Activated CD4-positive, alpha-beta T cell treated with anti-CD3 and anti-CD28 coated beads, Interleukin-2, amount 10 ng/mL, durations not matched to agents 7 days and 5 days (primary cell): Measurements from ENCODE around the gene TCP1. TPM values are rescaled to one million over a fixed set of nuclear protein-coding genes. Genes with fewer than 3 reads are reported as not detected.
"Not testable (repeated sequence)": the region's sequence is repeated elsewhere in the genome, so short reads cannot be mapped to it uniquely, and the experiment has no call there.

Experiments
- CTCF ChIA-PET: fragments of 350-600 bp; sonication (Branson Sonifier 250); formaldehyde crosslinking; loops from one replicate; lab custom pipeline; 2021; ENCODE audit warnings: antibody characterized with exemption; lab: Charles Lee
- POLR2A ChIA-PET: fragments of 350-600 bp; sonication (Branson Sonifier 250); formaldehyde crosslinking; loops from one replicate; lab custom pipeline; 2021; ENCODE audit warnings: antibody characterized with exemption; lab: Charles Lee
- DNase-seq: peaks from one replicate; pipeline ENCODE4 v3.0.0-alpha.2; 2020
- H3K27ac Mint-ChIP-seq: one replicate; pipeline ENCODE4 v1.8.0; 2021; ENCODE audit warnings: mild to moderate bottlenecking, moderate library complexity, mixed read lengths
- H3K27me3 Mint-ChIP-seq: one replicate; pipeline ENCODE4 v1.8.0; 2021; ENCODE audit warnings: mixed read lengths
- H3K36me3 Mint-ChIP-seq: one replicate; pipeline ENCODE4 v1.8.0; 2021; ENCODE audit warnings: low read depth, mixed read lengths
- H3K4me1 Mint-ChIP-seq: one replicate; pipeline ENCODE4 v1.8.0; 2021; ENCODE audit warnings: mixed read lengths
- H3K4me3 Mint-ChIP-seq: one replicate; pipeline ENCODE4 v1.8.0; 2021; ENCODE audit warnings: mild to moderate bottlenecking, moderate library complexity, mixed read lengths
- H3K9me3 Mint-ChIP-seq: one replicate; pipeline ENCODE4 v1.8.0; 2021; ENCODE audit warnings: mixed read lengths
- total RNA-seq, 2 experiments: library from RNA; stranded (reverse); gene quantifications; one replicate each; pipeline ENCODE4 v1.2.3, GENCODE V29; 2021

The TCP1 gene
- total RNA-seq, 2 experiments from 2014 or later = 192 to 209 TPM

- CTCF ChIA-PET = no interaction called here
- Mint-ChIP-seq H3K27ac (no peak overlapping the region), H3K9me3 (no peaks in the 10 kb centered on the region), H3K4me1 (peaks cover 4% of the 10 kb centered on the region), H3K36me3 (peaks cover 2% of the 10 kb centered on the region), H3K27me3 (no peaks in the 10 kb centered on the region), H3K4me3 (no peak overlapping the region)
- POLR2A ChIA-PET = no interaction called here
- no peak for DNase-seq
Measured at GRCh38 chr6:159809149-159809548, 19.7 kb upstream of the TCP1 start.

GRCh38 chr6:159808647-159809046 is 19.2 kb upstream of the TCP1 start:
- DNase-seq = no peak
- no peak overlapping the region for H3K27ac Mint-ChIP-seq
- no peaks in the 10 kb centered on the region for H3K9me3 Mint-ChIP-seq
- peaks cover 4% of the 10 kb centered on the region for H3K4me1 Mint-ChIP-seq
- CTCF ChIA-PET = no interaction called here
- no peaks in the 10 kb centered on the region for H3K27me3 Mint-ChIP-seq
- peaks cover 2% of the 10 kb centered on the region for H3K36me3 Mint-ChIP-seq
- H3K4me3 Mint-ChIP-seq = no peak overlapping the region
- POLR2A ChIA-PET = no interaction called here

GRCh38 chr6:159807150-159807858 is 17.9 kb upstream of the TCP1 start:
- peaks cover 4% of the 10 kb centered on the region for H3K4me1 Mint-ChIP-seq
- CTCF ChIA-PET = interaction anchor here (1.0 to 1.4 kb wide), 2 partner anchors 11 to 194 kb away, joined by 3 read pairs; no protein-coding TSS in a partner anchor
- H3K27ac Mint-ChIP-seq = no peak overlapping the region
- H3K4me3 Mint-ChIP-seq = no peak overlapping the region
- POLR2A ChIA-PET = no interaction called here
- no peak for DNase-seq
- H3K27me3 Mint-ChIP-seq = no peaks in the 10 kb centered on the region
- H3K9me3 Mint-ChIP-seq = no peaks in the 10 kb centered on the region
- H3K36me3 Mint-ChIP-seq = peaks cover 2% of the 10 kb centered on the region

GRCh38 chr6:159806021-159806458 is 16.6 kb upstream of the TCP1 start:
- H3K36me3 Mint-ChIP-seq = no peaks in the 10 kb centered on the region
- no peak overlapping the region for H3K27ac Mint-ChIP-seq
- no peak for DNase-seq
- no peaks in the 10 kb centered on the region for H3K9me3 Mint-ChIP-seq
- POLR2A ChIA-PET = no interaction called here
- peaks cover 4% of the 10 kb centered on the region for H3K4me1 Mint-ChIP-seq
- no peaks in the 10 kb centered on the region for H3K27me3 Mint-ChIP-seq
- CTCF ChIA-PET = no interaction called here
- H3K4me3 Mint-ChIP-seq = no peak overlapping the region

- H3K27me3 Mint-ChIP-seq = no peaks in the 10 kb centered on the region
- ChIA-PET POLR2A (no interaction called here), CTCF (interaction anchor here (1.1 kb wide), 1 partner anchor 9 kb away, joined by 3 read pairs; no protein-coding TSS in a partner anchor)
- no peaks in the 10 kb centered on the region for H3K9me3 Mint-ChIP-seq
- H3K4me3 Mint-ChIP-seq = no peak overlapping the region
- no peaks in the 10 kb centered on the region for H3K36me3 Mint-ChIP-seq
- no peak overlapping the region for H3K27ac Mint-ChIP-seq
- DNase-seq = no peak
- H3K4me1 Mint-ChIP-seq = peaks cover 4% of the 10 kb centered on the region
Measured at GRCh38 chr6:159805440-159806020, 16.1 kb upstream of the TCP1 start.

- Mint-ChIP-seq H3K27me3 (no peaks in the 10 kb centered on the region), H3K36me3 (peaks cover 3% of the 10 kb centered on the region), H3K9me3 (no peaks in the 10 kb centered on the region), H3K4me1 (peaks cover 2% of the 10 kb centered on the region), H3K27ac (no peak overlapping the region), H3K4me3 (no peak overlapping the region)
- POLR2A ChIA-PET = no interaction called here
- CTCF ChIA-PET = no interaction called here
- DNase-seq = no peak
Measured at GRCh38 chr6:159804504-159804903, 15.1 kb upstream of the TCP1 start.

GRCh38 chr6:159801935-159802334 is 12.5 kb upstream of the TCP1 start:
- H3K4me3 Mint-ChIP-seq = no peak overlapping the region
- H3K27me3 Mint-ChIP-seq = no peaks in the 10 kb centered on the region
- no peak for DNase-seq
- ChIA-PET CTCF (interaction anchor here (0.6 to 1.3 kb wide), 3 partner anchors 9 to 1454 kb away, joined by 3 read pairs; partner anchors contain the start of gene TCP1), POLR2A (no interaction called here)
- H3K27ac Mint-ChIP-seq = no peak overlapping the region
- H3K36me3 Mint-ChIP-seq = peaks cover 26% of the 10 kb centered on the region
- H3K9me3 Mint-ChIP-seq = no peaks in the 10 kb centered on the region
- no peaks in the 10 kb centered on the region for H3K4me1 Mint-ChIP-seq

- no peak within 1 kb of the TSS for H3K27ac Mint-ChIP-seq
- no peaks in the 10 kb centered on the region for H3K27me3 Mint-ChIP-seq
- DNase-seq = no peak
- H3K4me3 Mint-ChIP-seq = no peak within 1 kb of the TSS
- peaks cover 32% of the 10 kb centered on the region for H3K36me3 Mint-ChIP-seq
- no peaks in the 10 kb centered on the region for H3K9me3 Mint-ChIP-seq
- H3K4me1 Mint-ChIP-seq = no peaks in the 10 kb centered on the region
- ChIA-PET POLR2A (no interaction called here), CTCF (interaction anchor here (1.9 kb wide), 1 partner anchor 9 kb away, joined by 5 read pairs; no protein-coding TSS in a partner anchor)
Measured at GRCh38 chr6:159800141-159800865, 10.9 kb upstream of the TCP1 start, which contains the start of gene PNLDC1. Gene PNLDC1, plus strand, starts transcription at chr6:159800276. Its CDS starts 32 bp downstream, at chr6:159800308.

GRCh38 chr6:159797554-159797953 is 8.2 kb upstream of the TCP1 start:
- Mint-ChIP-seq H3K4me1 (peaks cover 14% of the 10 kb centered on the region), H3K27ac (no peak overlapping the region), H3K27me3 (no peaks in the 10 kb centered on the region), H3K4me3 (no peak overlapping the region), H3K9me3 (no peaks in the 10 kb centered on the region), H3K36me3 (peaks cover 51% of the 10 kb centered on the region)
- no peak for DNase-seq
- POLR2A ChIA-PET = no interaction called here
- CTCF ChIA-PET = no interaction called here

GRCh38 chr6:159794976-159795375 is 5.6 kb upstream of the TCP1 start:
- H3K4me3 Mint-ChIP-seq, CTCF ChIA-PET, H3K9me3 Mint-ChIP-seq, H3K27me3 Mint-ChIP-seq, DNase-seq, H3K27ac Mint-ChIP-seq, POLR2A ChIA-PET: not testable (repeated sequence)
- peaks cover 29% of the 10 kb centered on the region for H3K4me1 Mint-ChIP-seq
- peaks cover 65% of the 10 kb centered on the region for H3K36me3 Mint-ChIP-seq

GRCh38 chr6:159790956-159791598 is 1.7 kb upstream of the TCP1 start:
- Mint-ChIP-seq H3K4me1 (peaks cover 49% of the 10 kb centered on the region), H3K4me3 (peak overlapping the region; percentile 100), H3K27me3 (no peaks in the 10 kb centered on the region), H3K36me3 (peaks cover 64% of the 10 kb centered on the region), H3K9me3 (no peaks in the 10 kb centered on the region), H3K27ac (peak overlapping the region; percentile 99)
- ChIA-PET POLR2A (interaction anchor here (0.6 to 1.7 kb wide), 2 partner anchors 64 to 139 kb away, joined by 3 to 5 read pairs; partner anchors contain the start of gene WTAP), CTCF (interaction anchor here (0.6 to 1.9 kb wide), 5 partner anchors 10 to 308 kb away, joined by 3 to 5 read pairs (median 4); partner anchors contain the start of gene PNLDC1)
- DNase-seq = no peak
